Breast epithelium (tissue), 4 donors: ENCODE results near the gene ADPRHL1. TPM values are rescaled to one million over a fixed set of nuclear protein-coding genes. Genes with fewer than 3 reads are reported as not detected.

Experiments used
- DNase-seq, 2 donors: peaks; one replicate each; pipeline ENCODE4 v3.0.0-alpha.2; 2019; ENCODE audit warnings: low spot score in 2 of 2
- H3K27ac ChIP-seq, 2 donors: fragments of 200-600 bp; sonication (generic) in 1 of 2; one replicate each; pipeline ENCODE4 v1.5.1; 2016 to 2019; ENCODE audit warnings: mild to moderate bottlenecking in 1 of 2
- H3K27me3 ChIP-seq, 2 donors: fragments of 200-600 bp; sonication (generic) in 1 of 2; one replicate each; pipeline versions ENCODE4 v1.5.1 to v1.6.0; 2017 to 2019; ENCODE audit warnings: control low read depth in 1 of 2, mild to moderate bottlenecking in 1 of 2
- H3K36me3 ChIP-seq: fragments of 200-600 bp; one replicate; pipeline ENCODE4 v1.5.1; 2019
- H3K4me1 ChIP-seq, 2 donors: fragments of 200-600 bp; sonication (generic); one replicate each; pipeline ENCODE4 v1.5.1; 2016 to 2019; ENCODE audit warnings: control low read depth in 1 of 2
- H3K4me3 ChIP-seq, 3 donors: fragments of 200-600 bp; sonication (generic); 1 replicate in 2 of 3; 2 replicates in 1 of 3; pipeline ENCODE4 v1.5.1; 2016 to 2019; ENCODE audit warnings: mild to moderate bottlenecking in 3 of 3, moderate library complexity in 2 of 3
- H3K9me3 ChIP-seq, 2 donors: fragments of 200-600 bp; sonication (generic) in 1 of 2; one replicate each; pipeline ENCODE4 v1.5.1; 2016 to 2019; ENCODE audit warnings: control low read depth in 1 of 2
- CTCF ChIP-seq, 3 donors: fragments of 450-650 bp; IDR thresholded peaks; one replicate each; pipeline ENCODE4 v1.5.1; 2016 to 2017; ENCODE audit warnings: antibody characterized with exemption in 3 of 3, mild to moderate bottlenecking in 3 of 3, moderate library complexity in 3 of 3
- POLR2A ChIP-seq: fragments of 450-650 bp; IDR thresholded peaks from one replicate; pipeline ENCODE4 v1.6.1; 2016; ENCODE audit warnings: antibody characterized with exemption, mild to moderate bottlenecking, moderate library complexity
- POLR2AphosphoS5 ChIP-seq, 3 donors: sonication (generic); formaldehyde crosslinking; IDR thresholded peaks; one replicate each; pipeline ENCODE4 v1.6.1; 2017; ENCODE audit warnings: antibody characterized with exemption in 3 of 3
- intact Hi-C: fragments of 100-400 bp; cut with DNase I; formaldehyde crosslinking; loops from one replicate; pipeline ENCODE4 v1.15.1; 2023; ENCODE audit warnings: low total_unique reads
- total RNA-seq, 3 donors: library from RNA; depleted of rRNA; stranded (reverse); fragments of >200 nt; gene quantifications; one replicate each; pipeline ENCODE4 v1.1.0, GENCODE V29; 2016

ADPRHL1 gene
- total RNA-seq, 3 donors from 2014 or later = 1.8 to 2.7 (median 2.0) TPM

GRCh38 chr13:113404366-113404722, 48.9 kb downstream of the ADPRHL1 start:
- no peak for DNase-seq

GRCh38 chr13:113403255-113404104, 49.8 kb downstream of the ADPRHL1 start:
- Histone ChIP-seq H3K4me3 (no peak overlapping the region), H3K4me1 (no peaks in the 10 kb centered on the region), H3K36me3 (no peaks in the 10 kb centered on the region), H3K27me3 (peaks cover 3 to 23% of the 10 kb centered on the region in 2 donors), H3K27ac (no peak overlapping the region), H3K9me3 (no peaks in the 10 kb centered on the region)
- intact Hi-C loops = no loop called here
- no peak for DNase-seq
- TF ChIP-seq CTCF (IDR thresholded peaks at IDR 0.05) (no peak), POLR2AphosphoS5 (IDR thresholded peaks at IDR 0.05) (no peak), POLR2A (no peak)

More at GRCh38 chr13:113404366-113404722, 48.9 kb downstream of the ADPRHL1 start:
- H3K36me3 ChIP-seq = no peaks in the 10 kb centered on the region
- no peak overlapping the region for H3K27ac ChIP-seq
- no peaks in the 10 kb centered on the region for H3K9me3 ChIP-seq
- TF ChIP-seq POLR2AphosphoS5 (IDR thresholded peaks at IDR 0.05) = no peak
- TF ChIP-seq CTCF (IDR thresholded peaks at IDR 0.05) = no peak
- no peak for TF ChIP-seq POLR2A
- H3K4me3 ChIP-seq = no peak overlapping the region
- intact Hi-C loops = no loop called here
- H3K4me1 ChIP-seq = no peaks in the 10 kb centered on the region
- peaks cover 3 to 23% of the 10 kb centered on the region in 2 donors for H3K27me3 ChIP-seq

- Histone ChIP-seq H3K9me3 (no peaks in the 10 kb centered on the region), H3K4me1 (no peaks in the 10 kb centered on the region), H3K36me3 (no peaks in the 10 kb centered on the region), H3K27ac (no peak overlapping the region), H3K27me3 (peaks cover 3 to 23% of the 10 kb centered on the region in 2 donors), H3K4me3 (no peak overlapping the region)
- DNase-seq = no peak
- TF ChIP-seq CTCF (IDR thresholded peaks at IDR 0.05) = no peak
- no peak for TF ChIP-seq POLR2A
- no peak for TF ChIP-seq POLR2AphosphoS5 (IDR thresholded peaks at IDR 0.05)
- intact Hi-C loops = no loop called here
Observed at GRCh38 chr13:113402471-113403254, 50.6 kb downstream of the ADPRHL1 start.

GRCh38 chr13:113401452-113402415, 51.6 kb downstream of the ADPRHL1 start:
- H3K27ac ChIP-seq = no peak overlapping the region
- H3K36me3 ChIP-seq = no peaks in the 10 kb centered on the region
- intact Hi-C loops = no loop called here
- DNase-seq = no peak
- H3K9me3 ChIP-seq = no peaks in the 10 kb centered on the region
- no peak overlapping the region for H3K4me3 ChIP-seq
- H3K27me3 ChIP-seq = peaks cover 0 to 23% of the 10 kb centered on the region in 2 donors
- no peak for TF ChIP-seq POLR2A
- H3K4me1 ChIP-seq = no peaks in the 10 kb centered on the region
